ENCODE data around the gene CKMT2.
A peak's percentile ranks its signal among the peaks of the same experiment; 100 is the strongest.

Gene CKMT2

GRCh38 chr5:81233080-81233634, at the start of gene CKMT2:
Gene CKMT2, plus strand, starts transcription at chr5:81233322. Its CDS starts 17,811 bp downstream, at chr5:81251133.
- DNase-seq (ENCODE audit: low read depth, low spot score), result no peak

- no peak for DNase-seq (ENCODE audit: low read depth, low spot score)
Measured at GRCh38 chr5:81183811-81184748, 49.0 kb upstream of the CKMT2 start.

- DNase-seq (ENCODE audit: low read depth, low spot score), result no peak
Measured at GRCh38 chr5:81184749-81185110, 48.4 kb upstream of the CKMT2 start.

GRCh38 chr5:81187885-81188284, 45.2 kb upstream of the CKMT2 start:
- no peak for DNase-seq (ENCODE audit: low read depth, low spot score)

- no peak for DNase-seq (ENCODE audit: low read depth, low spot score)
Measured at GRCh38 chr5:81188962-81189361, 44.2 kb upstream of the CKMT2 start.

GRCh38 chr5:81189875-81190498, 43.1 kb upstream of the CKMT2 start:
- no peak for DNase-seq (ENCODE audit: low read depth, low spot score)

- no peak for DNase-seq (ENCODE audit: low read depth, low spot score)
Measured at GRCh38 chr5:81191726-81192372, 41.3 kb upstream of the CKMT2 start.

GRCh38 chr5:81192373-81192750, 40.8 kb upstream of the CKMT2 start:
- DNase-seq (ENCODE audit: low read depth, low spot score), result no peak

- peak; percentile 61 for DNase-seq (ENCODE audit: low read depth, low spot score)
Measured at GRCh38 chr5:81194633-81195334, 38.3 kb upstream of the CKMT2 start.

GRCh38 chr5:81195335-81195929, 37.7 kb upstream of the CKMT2 start:
- no peak for DNase-seq (ENCODE audit: low read depth, low spot score)

- DNase-seq (ENCODE audit: low read depth, low spot score), result no peak
Measured at GRCh38 chr5:81202655-81203054, 30.5 kb upstream of the CKMT2 start.

GRCh38 chr5:81203729-81204128, 29.4 kb upstream of the CKMT2 start:
- no peak for DNase-seq (ENCODE audit: low read depth, low spot score)

- no peak for DNase-seq (ENCODE audit: low read depth, low spot score)
Measured at GRCh38 chr5:81204205-81204604, 28.9 kb upstream of the CKMT2 start.

- DNase-seq (ENCODE audit: low read depth, low spot score), result no peak
Measured at GRCh38 chr5:81205058-81205457, 28.1 kb upstream of the CKMT2 start.

- no peak for DNase-seq (ENCODE audit: low read depth, low spot score)
Measured at GRCh38 chr5:81207009-81207408, 26.1 kb upstream of the CKMT2 start.

GRCh38 chr5:81208904-81209303, 24.2 kb upstream of the CKMT2 start:
- no peak for DNase-seq (ENCODE audit: low read depth, low spot score)

GRCh38 chr5:81209386-81209785, 23.7 kb upstream of the CKMT2 start:
- no peak for DNase-seq (ENCODE audit: low read depth, low spot score)

- DNase-seq (ENCODE audit: low read depth, low spot score), result no peak
Measured at GRCh38 chr5:81209869-81210493, 23.1 kb upstream of the CKMT2 start.

GRCh38 chr5:81212211-81212751, 20.8 kb upstream of the CKMT2 start:
- DNase-seq (ENCODE audit: low read depth, low spot score), result peak; percentile 12

GRCh38 chr5:81213070-81213469, 20.1 kb upstream of the CKMT2 start:
- no peak for DNase-seq (ENCODE audit: low read depth, low spot score)

All from activated CD4-positive, CD25-positive, alpha-beta regulatory T cell treated with anti-CD3 and anti-CD28 coated beads, Interleukin-2, amount 50 U/mL, for 16 hours (primary cell).